K562 (cell line): ENCODE data around the gene GALNS. TPM values are rescaled to one million over a fixed set of nuclear protein-coding genes. Genes with fewer than 3 reads are reported as not detected.

Source experiments
- CC2D1A ChIP-seq: fragments of 450-650 bp; IDR thresholded peaks from 2 replicates; pipeline ENCODE4 v1.6.1; 2017; ENCODE audit warnings: mild to moderate bottlenecking
- FOXM1 ChIP-seq, 2 experiments: fragments of 450-650 bp in 1 of 2; sonication (generic) in 1 of 2; formaldehyde crosslinking in 1 of 2; IDR thresholded peaks; 2 replicates each; pipeline versions ENCODE4 v1.6.1 to v1.9.0; 2017 to 2022; ENCODE audit warnings: low read depth in 2 of 2, mild to moderate bottlenecking in 2 of 2, missing genetic modification reagents in 1 of 2, moderate library complexity in 1 of 2
- HOXB6 ChIP-seq: fragments of 250-450 bp; sonication (Bioruptor Pico); IDR thresholded peaks from 2 replicates; pipeline ENCODE4 v1.5.1; 2022; ENCODE audit warnings: mild to moderate bottlenecking, borderline replicate concordance
- KLF6 ChIP-seq: fragments of 250-450 bp; sonication (Bioruptor Pico); IDR thresholded peaks from 2 replicates; pipeline ENCODE4 v1.4.0; 2020; ENCODE audit warnings: mild to moderate bottlenecking, moderate library complexity, borderline replicate concordance
- NFIC ChIP-seq: fragments of 450-650 bp; IDR thresholded peaks from 2 replicates; pipeline ENCODE4 v1.6.1; 2017; ENCODE audit warnings: mild to moderate bottlenecking, inconsistent platforms
- NFXL1 ChIP-seq: fragments of 450-650 bp; formaldehyde crosslinking; IDR thresholded peaks from 2 replicates; pipeline ENCODE4 v1.4.0; 2021; ENCODE audit warnings: mild to moderate bottlenecking
- PHF8 ChIP-seq: fragments of 200-600 bp; sonication (generic); IDR thresholded peaks from 2 replicates; pipeline ENCODE4 v1.6.1; 2012; ENCODE audit warnings: mixed run types, mild to moderate bottlenecking, inconsistent platforms, low read length, moderate library complexity, borderline replicate concordance
- POLR2AphosphoS5 ChIP-seq: IDR thresholded peaks from 2 replicates; pipeline ENCODE4 v1.6.1; 2011; ENCODE audit warnings: mild to moderate bottlenecking, low read depth, low read length, moderate library complexity; ENCODE audit not compliant: control insufficient read depth, insufficient read depth
- SLC30A9 ChIP-seq: fragments of 250-450 bp; sonication (Bioruptor Pico); IDR thresholded peaks from 2 replicates; pipeline ENCODE4 v1.8.0; 2022; ENCODE audit warnings: mild to moderate bottlenecking, moderate library complexity
- TAF15 ChIP-seq: fragments of 200-400 bp; formaldehyde crosslinking; IDR thresholded peaks from 2 replicates; pipeline ENCODE4 v1.6.1; 2017; ENCODE audit warnings: mild to moderate bottlenecking, low read depth, low read length, moderate library complexity
- TCF7L2 ChIP-seq: fragments of 150-350 bp; IDR thresholded peaks from 2 replicates; pipeline ENCODE4 v1.6.1; 2016; ENCODE audit warnings: low read depth, mild to moderate bottlenecking, low read length, moderate library complexity
- ZBTB7A ChIP-seq: IDR thresholded peaks from 2 replicates; pipeline ENCODE4 v1.6.1; 2011; ENCODE audit warnings: low read depth, mild to moderate bottlenecking, low read length, moderate library complexity, borderline replicate concordance; ENCODE audit not compliant: control insufficient read depth
- ZNF583 ChIP-seq: fragments of 250-450 bp; sonication (Bioruptor Pico); IDR thresholded peaks from 2 replicates; pipeline ENCODE4 v1.4.0; 2020
- polyA plus RNA-seq, 8 experiments: library from polyadenylated mRNA; depleted of rRNA in 4 of 8; stranded (reverse) in 5 of 8; unstranded in 3 of 8; fragments of >200 nt; fragmentation: Nextera tagmentation in 2 of 8; fragmentation: Illumina TruSeq in 1 of 8; extraction: Ambion mirVana in 2 of 8; extraction: Trizol in 1 of 8; gene quantifications; 2 replicates each; pipeline versions ENCODE4 v1.2.1 to v1.2.3, GENCODE V29; 2011 to 2014; ENCODE audit warnings: inconsistent platforms in 1 of 8, missing spikeins in 1 of 8
- total RNA-seq, 7 experiments: library from RNA; depleted of rRNA in 6 of 7; stranded (reverse); fragments of >200 nt in 6 of 7; fragmentation: Illumina TruSeq in 2 of 7; extraction: Trizol in 2 of 7; gene quantifications; 2 replicates each; pipeline versions ENCODE4 v1.2.1 to v1.2.3, GENCODE V29; 2011 to 2021; ENCODE audit warnings: low replicate concordance in 1 of 7
- TF ChIP-seq, protein P1 (sequence below): fragments of 450-650 bp; IDR thresholded peaks from 2 replicates; pipeline ENCODE4 v1.6.1; 2016; ENCODE audit warnings: low read depth, mild to moderate bottlenecking, moderate library complexity
- TF ChIP-seq, protein P2 (sequence below): fragments of 250-450 bp; sonication (Bioruptor Pico); IDR thresholded peaks from 2 replicates; pipeline ENCODE4 v1.8.0; 2022; ENCODE audit warnings: inconsistent platforms, mild to moderate bottlenecking, moderate library complexity, borderline replicate concordance
- TF ChIP-seq, protein P3 (sequence below): fragments of 250-450 bp; sonication (Bioruptor Pico); IDR thresholded peaks from 2 replicates; pipeline ENCODE4 v1.8.0; 2021; ENCODE audit warnings: moderate library complexity, mild to moderate bottlenecking, inconsistent platforms
- TF ChIP-seq, protein P4 (sequence below), 2 experiments: fragments of 450-650 bp; conservative IDR thresholded peaks; 2 replicates each; pipeline ENCODE4 v1.6.1; 2017; ENCODE audit warnings: mild to moderate bottlenecking in 2 of 2, moderate library complexity in 2 of 2
- TF ChIP-seq, protein P5 (sequence below): fragments of 250-450 bp; sonication (Bioruptor Pico); IDR thresholded peaks from 2 replicates; pipeline ENCODE4 v1.4.0; 2020; ENCODE audit warnings: mild to moderate bottlenecking, moderate library complexity

The GALNS gene
- total and polyA plus RNA-seq, 9 of the 15 experiments (the other 6 are each of a cell fraction or from before 2014, with no cell fraction given) = 0.38 to 13.2 (median 4.3) TPM

DNA sequence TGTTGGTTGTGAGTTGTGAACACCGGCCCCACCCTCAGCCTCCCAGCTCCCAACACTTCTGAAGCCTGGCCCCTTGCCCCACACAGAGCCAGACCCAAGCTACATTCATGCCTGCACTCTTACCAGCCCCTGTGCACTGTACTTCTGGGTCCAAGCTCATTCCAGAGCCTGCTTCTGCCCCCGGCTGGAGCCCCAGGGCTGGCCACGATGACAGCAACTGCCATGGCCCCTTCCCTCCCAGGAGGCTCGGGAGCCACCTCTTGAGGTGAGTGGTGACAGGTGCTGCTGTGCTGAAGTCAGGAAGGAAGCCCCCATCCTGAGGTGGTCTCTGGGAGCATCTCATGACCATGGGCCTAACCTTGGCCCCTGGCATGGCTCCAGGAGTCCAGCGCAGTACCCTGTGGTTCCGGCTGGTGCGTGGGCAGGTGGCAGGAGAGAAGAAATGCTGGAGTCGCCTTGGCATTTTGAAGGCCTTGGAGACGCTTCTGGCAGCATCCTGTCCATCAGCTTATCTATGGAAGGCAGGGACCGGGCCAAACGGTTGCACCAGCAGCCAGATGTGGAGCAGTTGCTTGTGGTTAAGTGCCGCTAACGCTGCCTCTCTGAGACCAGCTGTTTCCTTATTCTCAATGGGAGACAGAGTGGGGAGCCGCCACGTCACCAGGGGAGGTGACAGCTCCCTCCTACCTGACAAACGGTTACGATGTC, 57.0 kb downstream of the GALNS start (continued):
- peak; percentile 33; the same call in 1 of the 2 replicates for TF ChIP-seq CC2D1A
- no peak for TF ChIP-seq HOXB6 (CRISPR knock-in tag)
- peak; percentile 97 for TF ChIP-seq POLR2AphosphoS5
- no peak for TF ChIP-seq NFXL1
- TF ChIP-seq, protein P1, sequence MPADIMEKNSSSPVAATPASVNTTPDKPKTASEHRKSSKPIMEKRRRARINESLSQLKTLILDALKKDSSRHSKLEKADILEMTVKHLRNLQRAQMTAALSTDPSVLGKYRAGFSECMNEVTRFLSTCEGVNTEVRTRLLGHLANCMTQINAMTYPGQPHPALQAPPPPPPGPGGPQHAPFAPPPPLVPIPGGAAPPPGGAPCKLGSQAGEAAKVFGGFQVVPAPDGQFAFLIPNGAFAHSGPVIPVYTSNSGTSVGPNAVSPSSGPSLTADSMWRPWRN = no peak
- TF ChIP-seq, protein P2, sequence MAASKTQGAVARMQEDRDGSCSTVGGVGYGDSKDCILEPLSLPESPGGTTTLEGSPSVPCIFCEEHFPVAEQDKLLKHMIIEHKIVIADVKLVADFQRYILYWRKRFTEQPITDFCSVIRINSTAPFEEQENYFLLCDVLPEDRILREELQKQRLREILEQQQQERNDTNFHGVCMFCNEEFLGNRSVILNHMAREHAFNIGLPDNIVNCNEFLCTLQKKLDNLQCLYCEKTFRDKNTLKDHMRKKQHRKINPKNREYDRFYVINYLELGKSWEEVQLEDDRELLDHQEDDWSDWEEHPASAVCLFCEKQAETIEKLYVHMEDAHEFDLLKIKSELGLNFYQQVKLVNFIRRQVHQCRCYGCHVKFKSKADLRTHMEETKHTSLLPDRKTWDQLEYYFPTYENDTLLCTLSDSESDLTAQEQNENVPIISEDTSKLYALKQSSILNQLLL (CRISPR knock-in tag) = no peak
- TF ChIP-seq FOXM1 (IDR thresholded peaks at IDR 0.05; ENCODE audit: low read depth) = peak; percentile 77
- TF ChIP-seq FOXM1 (CRISPR knock-in tag; IDR thresholded peaks at IDR 0.05; ENCODE audit: low read depth) = no peak
- no peak for TF ChIP-seq TCF7L2
- TF ChIP-seq, protein P3, sequence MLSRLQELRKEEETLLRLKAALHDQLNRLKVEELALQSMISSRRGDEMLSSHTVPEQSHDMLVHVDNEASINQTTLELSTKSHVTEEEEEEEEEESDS (CRISPR knock-in tag) = no peak
- TF ChIP-seq NFIC = peak; percentile 89
- TF ChIP-seq TAF15 = no peak
- TF ChIP-seq KLF6 = no peak
- TF ChIP-seq ZNF583 (CRISPR knock-in tag) = peak; percentile 72; the same call in 1 of the 2 replicates
- no peak for TF ChIP-seq PHF8
- TF ChIP-seq SLC30A9 (CRISPR knock-in tag) = no peak
- TF ChIP-seq, protein P4, sequence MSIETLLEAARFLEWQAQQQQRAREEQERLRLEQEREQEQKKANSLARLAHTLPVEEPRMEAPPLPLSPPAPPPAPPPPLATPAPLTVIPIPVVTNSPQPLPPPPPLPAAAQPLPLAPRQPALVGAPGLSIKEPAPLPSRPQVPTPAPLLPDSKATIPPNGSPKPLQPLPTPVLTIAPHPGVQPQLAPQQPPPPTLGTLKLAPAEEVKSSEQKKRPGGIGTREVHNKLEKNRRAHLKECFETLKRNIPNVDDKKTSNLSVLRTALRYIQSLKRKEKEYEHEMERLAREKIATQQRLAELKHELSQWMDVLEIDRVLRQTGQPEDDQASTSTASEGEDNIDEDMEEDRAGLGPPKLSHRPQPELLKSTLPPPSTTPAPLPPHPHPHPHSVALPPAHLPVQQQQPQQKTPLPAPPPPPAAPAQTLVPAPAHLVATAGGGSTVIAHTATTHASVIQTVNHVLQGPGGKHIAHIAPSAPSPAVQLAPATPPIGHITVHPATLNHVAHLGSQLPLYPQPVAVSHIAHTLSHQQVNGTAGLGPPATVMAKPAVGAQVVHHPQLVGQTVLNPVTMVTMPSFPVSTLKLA (conservative IDR thresholded peaks at IDR 0.05) = peak in 1 of 2 experiments; percentile 54; a peak in 1 of 4 replicates
- no peak for TF ChIP-seq ZBTB7A
- TF ChIP-seq, protein P5, sequence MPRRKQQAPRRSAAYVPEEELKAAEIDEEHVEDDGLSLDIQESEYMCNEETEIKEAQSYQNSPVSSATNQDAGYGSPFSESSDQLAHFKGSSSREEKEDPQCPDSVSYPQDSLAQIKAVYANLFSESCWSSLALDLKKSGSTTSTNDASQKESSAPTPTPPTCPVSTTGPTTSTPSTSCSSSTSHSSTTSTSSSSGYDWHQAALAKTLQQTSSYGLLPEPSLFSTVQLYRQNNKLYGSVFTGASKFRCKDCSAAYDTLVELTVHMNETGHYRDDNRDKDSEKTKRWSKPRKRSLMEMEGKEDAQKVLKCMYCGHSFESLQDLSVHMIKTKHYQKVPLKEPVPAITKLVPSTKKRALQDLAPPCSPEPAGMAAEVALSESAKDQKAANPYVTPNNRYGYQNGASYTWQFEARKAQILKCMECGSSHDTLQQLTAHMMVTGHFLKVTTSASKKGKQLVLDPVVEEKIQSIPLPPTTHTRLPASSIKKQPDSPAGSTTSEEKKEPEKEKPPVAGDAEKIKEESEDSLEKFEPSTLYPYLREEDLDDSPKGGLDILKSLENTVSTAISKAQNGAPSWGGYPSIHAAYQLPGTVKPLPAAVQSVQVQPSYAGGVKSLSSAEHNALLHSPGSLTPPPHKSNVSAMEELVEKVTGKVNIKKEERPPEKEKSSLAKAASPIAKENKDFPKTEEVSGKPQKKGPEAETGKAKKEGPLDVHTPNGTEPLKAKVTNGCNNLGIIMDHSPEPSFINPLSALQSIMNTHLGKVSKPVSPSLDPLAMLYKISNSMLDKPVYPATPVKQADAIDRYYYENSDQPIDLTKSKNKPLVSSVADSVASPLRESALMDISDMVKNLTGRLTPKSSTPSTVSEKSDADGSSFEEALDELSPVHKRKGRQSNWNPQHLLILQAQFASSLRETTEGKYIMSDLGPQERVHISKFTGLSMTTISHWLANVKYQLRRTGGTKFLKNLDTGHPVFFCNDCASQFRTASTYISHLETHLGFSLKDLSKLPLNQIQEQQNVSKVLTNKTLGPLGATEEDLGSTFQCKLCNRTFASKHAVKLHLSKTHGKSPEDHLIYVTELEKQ (CRISPR knock-in tag) = no peak
